Thyroid gland (tissue), 4 donors: Measurements from ENCODE around the gene POLR1C.

ENCODE experiments used
- POLR2A ChIP-seq, 2 donors: fragments of 450-650 bp; IDR thresholded peaks; one replicate each; pipeline ENCODE4 v1.6.1; 2017; ENCODE audit warnings: antibody characterized with exemption in 2 of 2, mild to moderate bottlenecking in 2 of 2, moderate library complexity in 1 of 2
- TF ChIP-seq, protein P1 (sequence below), 6 experiments: fragments of 200-600 bp in 3 of 6; fragments of 450-650 bp in 3 of 6; sonication (generic) in 3 of 6; IDR thresholded peaks; one replicate each; pipeline ENCODE4 v1.5.1; 2016 to 2019; ENCODE audit warnings: antibody characterized with exemption in 6 of 6, mild to moderate bottlenecking in 2 of 6, inconsistent platforms in 1 of 6, moderate library complexity in 1 of 6

DNA sequence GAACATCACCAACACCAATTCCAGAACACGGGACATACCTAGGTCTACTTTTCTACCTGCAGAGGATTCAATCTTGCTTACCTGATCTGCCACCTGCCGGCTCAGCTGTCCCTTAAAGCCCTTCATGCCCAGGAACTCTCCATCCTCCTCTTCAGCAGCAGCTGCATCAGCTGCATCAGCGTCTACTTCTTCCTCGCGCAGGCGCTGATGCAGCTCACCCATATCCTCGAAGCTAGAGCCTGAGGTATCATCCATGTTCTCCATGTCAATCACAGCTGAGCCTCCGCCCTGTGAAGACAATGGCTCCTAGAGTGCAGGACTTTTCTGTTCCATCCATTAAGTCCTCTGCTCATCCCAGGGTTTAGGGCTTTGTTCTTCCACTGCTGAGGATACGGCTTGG is 1.1 kb upstream of the POLR1C start:
- TF ChIP-seq, protein P1, sequence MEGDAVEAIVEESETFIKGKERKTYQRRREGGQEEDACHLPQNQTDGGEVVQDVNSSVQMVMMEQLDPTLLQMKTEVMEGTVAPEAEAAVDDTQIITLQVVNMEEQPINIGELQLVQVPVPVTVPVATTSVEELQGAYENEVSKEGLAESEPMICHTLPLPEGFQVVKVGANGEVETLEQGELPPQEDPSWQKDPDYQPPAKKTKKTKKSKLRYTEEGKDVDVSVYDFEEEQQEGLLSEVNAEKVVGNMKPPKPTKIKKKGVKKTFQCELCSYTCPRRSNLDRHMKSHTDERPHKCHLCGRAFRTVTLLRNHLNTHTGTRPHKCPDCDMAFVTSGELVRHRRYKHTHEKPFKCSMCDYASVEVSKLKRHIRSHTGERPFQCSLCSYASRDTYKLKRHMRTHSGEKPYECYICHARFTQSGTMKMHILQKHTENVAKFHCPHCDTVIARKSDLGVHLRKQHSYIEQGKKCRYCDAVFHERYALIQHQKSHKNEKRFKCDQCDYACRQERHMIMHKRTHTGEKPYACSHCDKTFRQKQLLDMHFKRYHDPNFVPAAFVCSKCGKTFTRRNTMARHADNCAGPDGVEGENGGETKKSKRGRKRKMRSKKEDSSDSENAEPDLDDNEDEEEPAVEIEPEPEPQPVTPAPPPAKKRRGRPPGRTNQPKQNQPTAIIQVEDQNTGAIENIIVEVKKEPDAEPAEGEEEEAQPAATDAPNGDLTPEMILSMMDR (IDR thresholded peaks at IDR 0.05) = no peak
- TF ChIP-seq POLR2A (IDR thresholded peaks at IDR 0.05) = no peak
